Peyer's patch (tissue), 4 donors: Measurements from ENCODE around the gene ADAM12.

ENCODE experiments used
- CTCF ChIP-seq, 6 experiments: fragments of 450-650 bp in 4 of 6; fragments of 200-600 bp in 2 of 6; sonication (generic) in 1 of 6; IDR thresholded peaks; one replicate each; pipeline ENCODE4 v1.5.1; 2017 to 2019; ENCODE audit warnings: antibody characterized with exemption in 6 of 6, mild to moderate bottlenecking in 3 of 6, moderate library complexity in 1 of 6
- POLR2A ChIP-seq, 2 donors: fragments of 450-650 bp; IDR thresholded peaks; one replicate each; pipeline ENCODE4 v1.5.1; 2017; ENCODE audit warnings: antibody characterized with exemption in 2 of 2, mild to moderate bottlenecking in 2 of 2, moderate library complexity in 2 of 2

GRCh38 chr10:126114884-126115555 lies 273.3 kb downstream of the ADAM12 start:
- TF ChIP-seq CTCF (IDR thresholded peaks at IDR 0.05) (no peak), POLR2A (IDR thresholded peaks at IDR 0.05) (no peak)
